Activated CD4-positive, alpha-beta T cell treated with anti-CD3 and anti-CD28 coated beads, Interleukin-10, Interleukin-2, amounts not matched to agents 100 ng/mL and 50 ng/mL, durations not matched to agents 16 hours and 8 hours (primary cell): ENCODE results near the gene DIP2C.
"Not testable (repeated sequence)": the region's sequence is repeated elsewhere in the genome, so short reads cannot be mapped to it uniquely, and the experiment has no call there.

Source experiments
- DNase-seq: peaks from one replicate; pipeline ENCODE4 v3.0.0-alpha.2; 2020

DIP2C gene

DNA sequence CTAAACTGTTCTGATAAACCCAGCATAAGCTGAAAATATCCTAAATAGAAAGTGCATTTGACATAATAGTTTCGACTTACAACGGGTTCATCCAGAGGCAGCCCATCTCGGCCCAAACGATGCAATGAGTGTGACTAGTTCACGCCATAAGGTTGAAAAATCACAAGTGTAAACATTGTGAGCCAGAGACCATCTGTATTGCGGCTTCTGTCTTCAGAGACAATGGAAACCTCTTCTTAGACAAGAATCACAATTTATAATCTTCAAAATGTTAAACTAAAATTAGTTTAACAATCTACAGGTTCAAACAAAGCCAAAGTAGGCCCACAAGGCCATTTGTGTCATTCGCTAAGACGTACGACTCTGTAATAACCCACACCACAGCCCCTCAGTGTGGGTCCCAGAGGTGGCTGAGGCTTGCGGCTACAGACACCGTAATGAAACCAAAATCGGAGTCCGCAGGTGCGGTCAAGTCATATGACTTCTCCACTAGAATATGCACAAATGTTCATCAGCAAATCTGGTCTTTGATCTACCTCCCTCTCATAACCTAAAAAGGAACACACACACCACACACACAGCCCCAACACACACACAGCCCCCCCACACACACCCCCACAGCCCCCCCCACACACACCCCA lies 81.8 kb downstream of the DIP2C start:
- DNase-seq, result no peak

DNA sequence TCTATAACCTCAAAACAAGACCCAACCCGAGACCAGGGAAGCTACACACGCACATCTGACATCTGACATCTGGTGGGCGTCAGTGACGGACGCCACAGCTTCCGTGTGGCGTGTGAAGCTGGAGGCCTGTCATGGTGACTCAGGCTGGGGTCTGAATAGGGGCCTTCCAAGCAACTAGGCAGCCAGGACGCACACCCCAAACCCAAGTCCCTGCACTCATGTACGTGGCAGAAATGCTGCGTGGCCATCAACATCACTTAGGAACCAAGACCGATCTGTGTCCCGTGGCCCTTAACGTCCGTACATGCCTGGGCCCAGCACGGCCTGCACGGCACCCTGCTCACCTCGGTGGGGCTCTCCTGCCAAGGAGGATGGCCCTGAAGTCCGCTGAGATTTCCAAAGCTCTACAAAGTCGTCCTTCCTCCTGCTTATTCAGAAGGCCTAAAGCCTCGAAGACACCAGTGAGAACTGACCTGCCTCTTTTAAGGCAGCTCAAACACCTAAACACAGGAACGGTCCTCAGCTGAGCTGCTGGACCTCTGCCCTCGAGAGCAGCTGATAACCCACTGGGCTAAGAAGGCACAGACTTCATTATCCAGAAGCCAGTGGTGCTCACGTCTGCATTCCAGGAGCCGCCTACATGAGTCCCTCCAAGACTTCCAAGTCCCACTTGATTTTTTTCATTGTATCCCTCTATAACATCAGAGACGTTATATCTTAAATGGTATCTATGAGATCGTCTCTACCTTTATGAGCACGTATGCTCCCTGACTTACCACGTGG lies 82.5 kb downstream of the DIP2C start:
- no peak for DNase-seq

DNA sequence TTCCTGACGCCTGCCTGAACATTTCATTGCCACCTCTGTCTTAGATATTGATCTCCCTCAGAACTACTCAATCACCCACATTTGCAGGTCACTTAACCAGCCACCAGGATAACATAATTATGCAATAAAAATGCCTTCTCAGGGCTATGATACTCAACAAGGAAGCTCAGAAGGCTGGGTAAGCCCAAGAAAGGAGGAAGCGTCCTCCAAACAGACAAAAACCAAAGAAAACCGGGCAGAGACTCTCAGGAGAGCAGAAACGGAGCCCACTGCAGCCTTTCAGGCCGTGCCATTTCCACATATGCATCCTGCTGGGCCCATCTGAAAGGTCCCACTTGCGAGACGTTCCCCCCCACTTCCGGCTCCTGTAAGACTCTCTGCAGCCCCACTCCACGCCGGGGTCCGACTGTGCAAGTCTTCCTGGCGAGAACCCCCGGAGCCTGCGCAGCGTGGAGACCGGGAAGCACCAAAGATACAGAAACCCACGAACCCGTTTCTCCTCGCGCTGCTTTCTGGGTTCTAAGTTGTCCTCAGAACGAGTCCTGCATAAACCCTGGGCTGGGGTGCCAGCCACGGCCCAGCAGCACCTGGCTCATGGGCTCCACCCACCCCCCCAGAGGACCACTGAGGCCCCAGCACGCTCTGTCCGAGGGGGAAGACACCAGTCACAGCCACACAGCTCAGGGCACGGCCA lies 83.7 kb downstream of the DIP2C start:
- DNase-seq, result no peak

DNA sequence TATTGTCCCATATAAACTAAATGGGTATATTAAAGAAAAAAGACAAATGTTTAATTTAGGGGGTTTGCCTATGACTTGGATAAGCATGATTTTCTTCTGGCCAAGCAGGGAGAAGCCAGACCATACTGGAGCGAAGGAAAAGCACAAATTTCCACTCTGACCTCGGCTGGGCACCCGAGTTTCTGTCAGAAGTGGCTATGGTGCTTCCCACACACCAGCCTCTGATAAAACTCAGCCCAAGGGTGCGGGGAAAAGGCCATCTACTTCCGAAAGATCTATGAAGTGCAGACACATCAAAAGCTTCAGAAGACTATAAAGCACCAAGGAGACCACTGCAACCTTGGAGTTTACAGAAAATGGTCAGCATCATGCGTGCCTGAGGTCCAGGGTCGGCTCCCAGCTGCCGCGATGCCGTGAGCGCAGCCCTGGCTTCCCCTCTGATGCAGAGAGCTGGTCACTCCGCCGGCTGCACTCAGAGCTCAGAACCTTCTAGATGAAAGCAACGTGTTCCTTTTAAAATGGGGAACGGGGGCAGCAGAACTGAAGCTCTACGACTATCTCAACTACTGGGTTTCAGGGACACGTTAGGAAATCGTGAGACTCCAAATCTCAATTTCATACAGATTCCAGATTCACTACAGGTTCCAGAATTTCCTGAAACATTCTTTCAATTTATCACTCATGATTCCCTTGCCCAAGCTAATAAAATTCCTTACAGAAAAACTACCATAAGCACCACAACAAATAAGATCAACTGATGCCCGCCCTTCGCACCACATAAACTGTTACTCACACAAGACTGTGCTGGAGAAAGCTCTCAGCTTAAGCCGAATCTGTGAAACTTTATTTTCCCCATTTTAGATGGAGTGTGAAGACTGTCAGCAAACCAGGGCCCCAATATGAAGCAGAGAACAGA lies 84.5 kb downstream of the DIP2C start:
- DNase-seq, result no peak

DNA sequence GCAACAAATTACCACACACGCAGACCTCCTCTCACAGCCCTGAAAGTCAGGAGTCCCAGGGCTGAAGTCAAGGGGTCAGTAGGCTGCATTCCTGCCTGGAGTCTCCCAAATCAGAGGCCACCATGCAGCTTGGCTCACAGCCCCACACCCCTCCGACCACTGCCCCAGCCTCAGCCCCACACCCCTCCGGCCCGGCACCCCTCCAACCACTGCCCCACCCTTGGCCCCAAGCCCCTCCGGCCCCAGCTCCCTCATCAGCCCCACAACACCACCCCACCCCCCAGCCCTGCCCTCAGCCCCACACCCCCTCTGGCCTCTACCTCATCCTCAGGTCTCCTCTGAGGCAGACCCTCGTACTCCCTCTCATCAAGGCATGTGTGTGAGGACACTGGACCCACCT lies 85.7 kb downstream of the DIP2C start:
- no peak for DNase-seq

DNA sequence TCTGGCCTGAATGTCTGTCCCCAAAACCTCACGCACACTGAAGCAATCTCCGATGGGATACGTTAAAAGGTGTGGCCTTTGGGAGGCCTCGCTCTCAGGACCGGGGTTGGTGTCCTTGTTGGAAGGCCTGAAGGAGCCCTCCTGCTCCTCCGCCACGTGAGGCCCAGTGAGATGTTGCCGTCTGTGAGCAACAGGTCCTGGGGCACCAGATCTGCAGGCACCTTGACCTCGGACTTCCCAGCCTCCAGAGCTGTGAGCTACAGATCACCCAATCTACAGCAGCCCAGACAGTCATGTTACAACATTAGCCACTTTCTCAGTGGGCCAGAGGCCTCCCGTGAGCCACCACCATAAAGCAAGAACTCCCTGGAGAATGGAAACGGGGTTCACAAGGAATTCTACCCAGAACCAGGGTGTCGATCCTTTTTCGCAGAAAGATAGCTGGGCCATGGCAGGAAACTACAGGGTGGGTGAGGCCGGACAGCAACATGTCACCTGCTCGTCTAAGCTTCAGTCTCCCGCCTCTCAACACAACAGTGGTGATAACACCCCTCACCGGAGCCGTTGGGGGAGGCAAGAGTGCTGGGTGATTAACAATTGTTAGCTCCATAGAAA lies 87.0 kb downstream of the DIP2C start:
- no peak for DNase-seq

DNA sequence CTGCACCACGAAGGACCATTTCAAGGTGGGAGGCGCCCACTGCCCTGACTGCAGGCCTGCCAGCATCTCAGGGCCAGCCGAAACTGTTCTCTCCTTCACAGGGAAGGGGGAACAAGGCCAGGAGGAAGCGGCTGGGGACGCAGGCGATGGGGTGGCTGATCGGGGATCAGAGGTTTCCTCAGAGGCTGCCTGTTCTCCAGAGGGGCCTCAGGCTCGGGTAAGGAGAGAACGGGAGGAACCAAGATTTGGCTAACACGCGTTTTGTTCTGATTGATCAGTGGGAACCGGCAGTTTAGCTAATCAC lies 87.9 kb downstream of the DIP2C start:
- no peak for DNase-seq

DNA sequence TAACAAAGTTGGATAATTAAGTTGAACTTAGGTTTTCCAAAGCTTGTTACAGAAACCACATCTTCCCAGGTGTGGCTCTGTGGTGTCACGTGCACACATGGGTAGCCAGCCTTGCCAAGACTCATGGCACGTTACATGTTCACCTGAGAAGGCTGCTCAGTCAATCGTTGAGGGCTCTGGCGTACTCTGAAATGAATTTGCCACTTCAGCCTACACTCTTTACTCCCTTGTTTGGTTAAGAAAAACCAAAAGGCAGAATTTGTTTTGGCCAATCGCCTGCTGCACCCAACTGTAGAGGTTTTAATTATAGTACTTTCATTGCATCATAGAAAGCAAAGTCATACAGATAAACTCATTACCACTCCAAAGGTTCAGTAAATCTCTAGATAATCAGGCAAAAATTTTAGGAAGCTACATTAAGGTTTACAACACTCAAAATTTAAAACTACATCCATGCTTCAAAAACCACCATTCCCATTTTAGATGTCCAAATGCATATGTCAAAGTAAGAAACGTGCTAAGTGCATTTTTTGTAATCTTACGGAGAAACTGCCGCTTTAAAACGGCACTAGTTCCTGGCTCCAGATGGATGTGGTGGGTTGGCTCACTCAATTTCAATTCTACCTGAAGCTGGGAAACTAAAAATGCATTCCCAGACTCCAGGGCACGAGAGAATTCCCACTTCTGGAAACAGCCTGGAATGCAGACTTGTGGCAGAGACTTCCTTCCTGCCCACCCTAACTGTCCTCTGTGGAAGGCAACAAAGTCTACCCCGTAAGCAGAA lies 88.4 kb downstream of the DIP2C start:
- no peak for DNase-seq

DNA sequence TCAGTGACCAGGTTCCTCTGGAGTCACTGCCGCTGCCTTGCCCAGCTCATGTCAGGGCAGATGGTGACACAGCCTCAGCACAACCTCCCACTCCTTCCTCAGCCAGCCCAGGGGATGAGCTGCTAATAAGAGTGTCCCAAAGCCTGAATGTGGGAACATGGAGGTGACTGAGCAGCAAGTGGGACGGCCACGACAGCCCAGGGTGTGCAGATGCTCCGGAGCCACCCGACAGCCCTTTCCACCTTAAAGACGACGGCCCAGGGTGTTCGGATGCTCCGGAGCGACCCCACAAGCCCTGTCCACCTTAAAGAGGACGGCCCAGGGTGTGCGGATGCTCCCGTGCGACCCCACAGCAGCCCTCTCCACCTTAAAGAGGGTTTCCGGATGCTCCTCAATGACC lies 89.2 kb downstream of the DIP2C start:
- DNase-seq, result no peak

DNA sequence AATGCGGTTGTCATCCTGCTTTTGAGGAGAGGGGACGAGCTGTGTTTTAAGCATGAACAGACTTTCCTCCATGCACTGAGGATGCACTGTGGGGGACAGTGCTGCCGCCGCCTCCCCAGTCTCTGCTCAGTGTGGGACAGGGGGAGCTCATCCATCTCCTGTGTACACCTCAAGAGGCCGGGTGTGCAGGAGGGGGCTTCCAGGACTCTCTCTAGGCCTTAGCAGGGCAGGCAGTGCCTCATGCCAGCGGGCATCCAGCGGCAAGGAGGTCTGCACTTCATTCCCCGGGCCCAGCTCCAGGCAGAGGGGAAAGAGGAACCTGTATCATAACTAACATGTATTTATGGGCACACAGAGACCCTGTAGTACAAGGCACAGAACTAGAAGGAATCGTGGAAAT lies 89.7 kb downstream of the DIP2C start:
- no peak for DNase-seq

DNA sequence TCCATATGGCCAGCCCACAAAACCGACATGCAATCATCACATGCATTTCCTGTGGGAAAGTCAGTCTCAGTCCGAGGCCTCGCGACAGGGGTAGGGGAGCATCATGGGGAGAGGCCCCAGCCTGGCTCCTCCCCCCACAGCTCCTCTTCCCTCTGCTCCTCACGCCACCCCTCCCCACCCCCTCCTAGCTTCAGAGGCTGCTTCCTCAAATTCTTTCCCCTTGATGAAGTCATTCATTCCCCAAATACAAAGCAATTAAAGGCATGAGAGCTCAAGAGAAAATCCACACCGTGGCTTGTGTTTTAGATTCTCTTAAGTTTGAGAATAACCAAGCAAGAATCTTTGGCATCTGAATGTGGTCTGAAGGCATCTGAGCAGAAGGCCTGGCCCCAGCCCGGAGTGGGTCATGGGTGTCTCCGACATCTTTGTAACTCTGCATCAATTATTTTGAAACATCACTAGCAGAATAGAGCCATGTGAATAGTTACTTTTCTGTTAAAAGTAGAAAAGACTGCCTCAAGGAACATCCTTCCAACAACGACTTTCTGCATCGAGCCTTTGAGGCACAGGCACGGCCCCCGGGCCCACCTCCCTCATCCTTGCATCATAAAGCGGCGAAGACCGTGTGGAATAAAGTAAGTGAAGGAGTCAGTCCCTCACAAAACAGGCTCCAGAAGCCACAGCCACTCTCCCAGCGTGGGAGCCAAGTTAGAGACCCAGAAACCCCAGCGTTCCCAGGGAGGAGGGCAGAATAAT lies 90.9 kb downstream of the DIP2C start:
- DNase-seq, result no peak

DNA sequence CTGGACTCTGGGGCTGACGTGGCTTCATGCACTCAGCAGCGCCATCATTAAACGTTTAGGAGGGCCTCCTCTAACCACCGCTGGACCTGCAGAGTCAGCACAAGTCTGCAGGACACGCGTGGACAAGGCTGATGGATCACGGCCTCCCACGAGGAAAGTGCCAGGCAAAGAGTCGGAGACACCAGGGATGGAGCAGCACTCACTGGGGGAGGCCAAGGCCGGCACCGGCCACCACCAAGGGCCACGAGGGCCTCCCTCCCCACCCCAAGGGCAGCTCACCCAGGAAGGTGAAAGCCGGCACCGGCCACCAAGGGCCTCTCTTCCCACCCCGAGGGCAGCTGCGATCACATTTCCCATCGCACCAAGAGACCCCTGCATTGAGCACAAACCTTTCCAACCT lies 91.5 kb downstream of the DIP2C start:
- no peak for DNase-seq

DNA sequence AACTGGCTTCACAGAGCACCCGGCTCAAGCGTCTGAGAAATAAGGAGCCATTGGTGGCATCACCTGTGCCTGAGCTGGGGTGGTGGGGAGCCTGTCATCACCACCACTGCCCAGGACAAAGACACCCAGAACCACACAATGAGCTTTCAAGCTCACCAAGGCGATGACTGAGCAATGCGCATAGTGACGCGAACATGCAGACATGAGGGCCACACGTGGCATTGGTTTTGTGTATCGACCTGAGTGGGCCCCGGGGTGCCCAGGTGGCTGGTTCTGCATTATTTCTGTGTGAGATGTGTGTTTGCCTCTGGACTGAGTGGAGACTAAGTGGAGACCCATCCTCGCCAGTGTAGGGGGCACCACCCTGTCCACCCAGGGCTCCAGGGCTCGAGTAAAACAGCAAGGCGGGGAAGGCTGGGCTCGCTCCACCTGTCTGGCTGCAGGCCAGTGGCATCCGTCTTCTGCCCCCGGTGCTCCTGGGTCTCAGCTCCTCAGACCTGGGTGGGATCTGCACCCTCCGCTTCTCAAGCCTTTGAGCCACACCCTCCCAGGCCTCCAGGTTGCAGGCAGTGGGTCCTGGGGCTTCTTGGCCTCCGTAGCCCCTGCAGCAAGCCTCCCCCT lies 92.6 kb downstream of the DIP2C start:
- no peak for DNase-seq

DNA sequence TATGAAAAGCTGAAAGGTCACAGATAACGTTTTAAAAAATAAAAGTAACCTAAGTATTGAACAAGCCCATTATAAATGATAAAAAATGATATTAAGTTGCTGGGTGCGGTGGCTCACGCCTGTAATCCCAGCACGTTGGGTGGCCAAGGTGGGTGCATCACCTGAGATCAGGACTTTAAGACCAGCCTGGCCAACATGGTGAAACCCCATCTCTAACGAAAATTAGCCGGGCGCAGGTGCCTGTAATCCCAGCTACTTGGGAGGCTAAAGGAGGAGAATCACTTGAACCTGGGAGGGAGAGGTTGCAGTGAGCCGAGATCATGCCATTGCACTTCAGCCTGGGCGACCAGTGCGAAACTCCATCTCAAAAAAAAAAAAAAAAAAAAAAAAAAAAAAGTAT lies 93.3 kb downstream of the DIP2C start:
- not testable (repeated sequence) for DNase-seq

DNA sequence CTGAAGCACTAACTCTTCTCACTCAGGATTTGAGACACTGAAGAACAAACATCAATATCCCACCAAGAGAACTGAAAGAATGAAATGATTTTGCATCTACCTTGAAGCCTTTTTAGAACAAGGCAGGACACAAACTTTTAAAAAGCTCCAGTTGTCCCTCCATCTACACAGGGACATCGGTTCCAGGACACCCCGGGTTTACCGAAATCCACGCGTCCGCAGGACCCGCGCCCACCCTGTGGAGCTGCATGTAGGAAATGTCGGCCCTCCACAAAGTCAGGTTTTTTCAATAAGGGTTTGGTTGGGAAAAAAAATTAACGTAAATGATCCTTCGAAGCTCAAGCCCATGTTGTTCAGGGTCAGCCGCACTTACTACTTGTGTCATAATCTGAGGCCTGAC lies 94.0 kb downstream of the DIP2C start:
- no peak for DNase-seq

DNA sequence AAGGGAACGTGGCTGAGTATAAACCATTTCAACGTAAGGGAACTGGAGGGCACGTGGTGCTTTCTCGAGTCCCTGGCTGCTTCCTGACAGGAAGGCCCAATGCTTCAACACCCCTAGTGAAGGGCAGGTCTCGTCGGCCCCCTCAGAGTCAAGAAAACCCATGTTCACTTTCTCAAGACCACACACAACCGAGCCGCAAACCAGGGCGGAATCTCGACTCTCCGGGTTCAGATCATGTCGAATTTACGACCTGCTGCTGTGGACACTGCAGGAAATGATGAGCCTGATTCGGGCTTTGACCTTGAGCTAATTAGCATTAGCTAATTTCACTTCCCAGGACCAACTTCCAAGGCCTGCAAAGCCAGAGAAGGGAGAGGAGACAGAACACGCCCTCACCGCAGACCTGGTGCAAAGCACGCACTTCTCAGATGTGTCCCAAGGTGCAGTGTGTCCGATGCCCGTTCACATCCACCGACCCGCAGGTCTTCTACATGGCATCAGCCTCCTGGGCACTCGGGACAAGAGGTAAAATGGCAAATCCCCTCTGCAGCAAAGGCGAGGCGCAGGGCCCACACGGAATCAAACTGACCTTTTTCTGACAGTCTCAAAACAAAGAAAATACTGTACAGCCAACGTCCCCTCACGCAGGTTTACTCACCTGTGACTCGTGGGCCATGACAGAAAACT lies 94.7 kb downstream of the DIP2C start:
- no peak for DNase-seq

DNA sequence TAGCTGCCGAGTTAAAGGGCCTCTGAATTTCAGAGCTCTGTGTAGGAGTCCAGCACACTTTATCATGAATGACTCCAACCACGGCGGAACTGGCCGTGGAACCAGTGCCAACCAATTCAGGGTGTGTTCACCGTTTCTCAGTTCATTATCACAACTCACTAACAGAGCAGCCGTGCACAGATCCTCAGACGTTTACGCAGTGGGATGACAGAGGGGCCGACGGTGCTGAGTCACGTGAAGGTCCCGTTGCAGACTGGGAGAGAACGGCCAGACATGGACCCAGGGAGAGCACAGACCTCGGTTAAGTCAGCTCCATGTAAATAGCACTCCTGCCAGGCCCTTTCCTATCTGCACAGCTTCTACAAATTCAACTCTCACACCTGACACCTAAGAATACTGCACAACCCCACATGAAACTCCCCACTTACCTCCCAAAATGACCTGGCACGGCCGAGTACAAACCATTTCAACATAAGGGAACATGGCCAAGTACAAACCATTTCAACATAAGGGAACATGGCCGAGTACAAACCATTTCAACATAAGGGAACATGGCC lies 95.5 kb downstream of the DIP2C start:
- no peak for DNase-seq

DNA sequence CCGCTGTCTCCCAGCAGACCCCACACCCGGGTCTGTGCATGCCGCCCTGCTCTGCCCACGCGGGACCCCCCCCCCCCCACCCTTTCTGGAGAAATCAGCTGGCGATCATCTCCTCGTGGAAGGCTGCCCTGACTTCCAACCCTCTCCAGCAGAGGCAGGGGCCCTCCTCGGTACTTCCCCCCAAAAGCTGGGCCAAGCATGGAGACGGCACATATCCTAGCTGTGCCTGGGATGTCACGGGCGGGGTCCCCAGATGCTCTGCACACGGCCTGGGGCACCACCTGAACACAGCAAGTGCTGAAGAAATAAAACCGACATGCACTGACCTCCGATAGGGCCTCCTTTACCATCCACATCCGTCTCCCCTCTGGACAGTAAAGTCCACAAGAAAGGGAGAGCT lies 96.0 kb downstream of the DIP2C start:
- no peak for DNase-seq

DNA sequence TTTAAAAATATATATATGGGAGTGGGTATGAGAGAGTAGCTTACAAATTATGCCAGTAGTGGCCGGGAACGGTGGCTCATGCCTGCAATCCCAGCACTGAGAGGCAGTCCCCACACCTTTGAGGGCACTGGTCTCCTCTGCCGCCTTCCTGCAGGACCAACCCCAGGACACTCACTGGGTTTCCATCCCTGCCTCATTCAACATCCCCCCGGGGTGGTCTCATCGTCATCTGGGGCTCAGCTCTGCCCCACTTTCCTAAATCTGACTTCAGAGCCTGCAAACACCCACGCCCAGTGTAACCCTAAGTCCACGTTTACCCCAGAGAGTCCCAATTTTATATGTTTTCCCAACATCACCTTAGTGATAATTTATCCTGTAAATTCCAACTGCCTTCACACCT lies 96.5 kb downstream of the DIP2C start:
- DNase-seq, result no peak

DNA sequence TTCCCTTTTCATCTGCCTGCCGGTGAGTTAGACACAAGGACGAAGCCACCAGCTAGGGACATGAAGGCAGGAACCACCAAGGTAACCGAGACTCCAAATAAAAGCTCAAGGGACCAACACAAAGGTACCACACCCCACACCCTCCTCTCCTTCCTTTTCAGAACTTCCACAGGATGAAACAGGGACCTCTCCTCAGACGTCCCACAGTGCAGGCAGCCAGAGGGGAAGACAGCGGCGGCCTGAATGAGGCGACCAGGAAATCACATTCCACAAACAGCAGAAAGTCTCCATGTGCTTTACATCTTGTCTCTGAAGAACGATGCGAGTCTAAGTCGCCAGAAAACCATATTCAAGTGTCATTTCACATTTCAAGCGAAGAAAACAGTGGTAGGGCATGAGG lies 97.8 kb downstream of the DIP2C start:
- DNase-seq, result no peak
